CD4-positive, alpha-beta T cell treated with Interleukin-4 for 4 hours (primary cell): ENCODE measurements around the gene PRR5L.
A peak's percentile ranks its signal among the peaks of the same experiment; 100 is the strongest.

Experiments
- DNase-seq: peaks from one replicate; pipeline ENCODE4 v3.0.0-alpha.2; 2020

The PRR5L gene, protein sequence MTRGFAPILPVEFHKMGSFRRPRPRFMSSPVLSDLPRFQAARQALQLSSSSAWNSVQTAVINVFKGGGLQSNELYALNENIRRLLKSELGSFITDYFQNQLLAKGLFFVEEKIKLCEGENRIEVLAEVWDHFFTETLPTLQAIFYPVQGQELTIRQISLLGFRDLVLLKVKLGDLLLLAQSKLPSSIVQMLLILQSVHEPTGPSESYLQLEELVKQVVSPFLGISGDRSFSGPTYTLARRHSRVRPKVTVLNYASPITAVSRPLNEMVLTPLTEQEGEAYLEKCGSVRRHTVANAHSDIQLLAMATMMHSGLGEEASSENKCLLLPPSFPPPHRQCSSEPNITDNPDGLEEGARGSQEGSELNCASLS

DNA sequence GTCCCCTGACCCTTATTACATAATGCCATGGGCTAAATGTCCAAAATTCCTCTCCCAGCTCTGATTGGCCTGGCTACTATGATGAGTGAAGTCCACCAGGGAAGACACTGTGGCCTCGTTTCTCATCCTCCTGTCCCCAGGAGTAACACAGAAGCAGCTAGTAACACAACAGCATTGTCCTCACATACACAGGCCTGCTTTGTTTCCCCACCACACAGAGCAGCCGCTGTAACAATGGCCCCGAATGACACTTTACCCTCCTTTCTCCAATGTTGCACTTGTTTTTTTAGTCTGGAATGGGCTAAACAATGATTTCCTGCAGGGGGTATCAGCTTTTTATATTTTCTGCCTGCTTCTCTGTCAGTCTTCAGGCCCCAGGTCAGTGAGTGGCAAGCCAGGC, at the start of gene PRR5L:
Gene PRR5L (plus strand): TSS at position 363 of the 400 bp plus-strand sequence. CDS start 104,834 bp downstream, outside the sequence.
- no peak for DNase-seq

- no peak for DNase-seq
These were observed 48.6 kb upstream of the PRR5L start for GRCh38 chr11:36247493-36247892.

DNA sequence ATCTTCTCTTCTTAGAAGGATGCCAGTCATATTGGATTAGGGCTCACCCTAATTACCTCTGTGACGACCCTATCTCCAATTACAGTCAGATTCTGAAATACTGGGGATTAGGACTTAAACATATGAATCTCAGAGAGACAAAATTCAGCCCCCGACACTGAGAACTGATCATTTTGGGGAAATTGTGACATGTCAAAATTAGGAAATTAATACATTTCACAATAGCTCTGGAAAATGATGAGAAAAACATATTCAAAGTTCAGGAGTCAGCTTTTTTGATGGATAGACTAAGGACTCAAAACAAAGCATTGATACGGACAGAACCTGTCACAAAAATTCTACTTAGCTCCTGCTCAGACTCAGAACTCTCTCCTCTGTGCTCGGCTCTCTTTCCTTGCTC, 47.7 kb upstream of the PRR5L start:
- no peak for DNase-seq

- no peak for DNase-seq
These were observed 46.8 kb upstream of the PRR5L start for GRCh38 chr11:36249246-36249645.

DNA sequence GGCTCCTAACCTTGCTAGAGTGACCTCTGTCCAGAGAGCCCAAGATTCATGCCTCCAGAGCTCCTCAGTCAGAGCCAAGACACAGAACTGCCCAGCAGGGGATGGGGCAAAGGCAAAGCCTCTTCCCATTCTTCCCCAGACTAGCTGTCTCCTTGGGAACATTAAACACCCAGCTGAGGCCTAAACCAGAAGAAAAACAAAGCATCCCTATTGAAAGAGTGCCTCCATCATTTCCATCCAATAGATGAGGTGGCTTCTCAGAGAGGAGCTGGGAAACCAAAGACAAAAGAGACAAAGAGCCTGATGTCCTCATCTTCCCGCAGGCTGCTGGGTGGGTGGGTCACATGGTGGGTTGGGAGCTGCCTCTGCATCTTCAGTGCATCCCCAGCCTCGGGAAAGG, 44.3 kb upstream of the PRR5L start:
- DNase-seq, result no peak

DNA sequence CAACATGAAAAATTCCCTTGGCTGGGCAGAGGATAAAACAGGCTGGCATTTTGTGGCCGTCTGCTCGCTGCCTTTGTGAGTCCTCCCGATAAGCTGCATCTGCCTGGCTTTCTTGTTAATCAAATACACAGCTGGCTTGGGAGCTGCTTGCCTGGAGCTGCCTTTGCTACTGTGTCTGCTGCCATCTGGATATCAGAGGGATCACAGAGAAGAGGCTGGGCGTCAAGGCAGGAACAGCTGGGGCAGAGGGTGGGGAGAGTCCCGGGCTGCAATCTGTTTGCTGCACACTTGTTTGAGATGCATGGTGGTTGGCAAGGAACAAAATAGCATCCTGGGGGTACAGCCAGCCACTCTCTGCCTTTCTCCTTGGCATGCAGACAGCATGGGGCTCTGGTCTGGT, 42.9 kb upstream of the PRR5L start:
- no peak for DNase-seq

DNA sequence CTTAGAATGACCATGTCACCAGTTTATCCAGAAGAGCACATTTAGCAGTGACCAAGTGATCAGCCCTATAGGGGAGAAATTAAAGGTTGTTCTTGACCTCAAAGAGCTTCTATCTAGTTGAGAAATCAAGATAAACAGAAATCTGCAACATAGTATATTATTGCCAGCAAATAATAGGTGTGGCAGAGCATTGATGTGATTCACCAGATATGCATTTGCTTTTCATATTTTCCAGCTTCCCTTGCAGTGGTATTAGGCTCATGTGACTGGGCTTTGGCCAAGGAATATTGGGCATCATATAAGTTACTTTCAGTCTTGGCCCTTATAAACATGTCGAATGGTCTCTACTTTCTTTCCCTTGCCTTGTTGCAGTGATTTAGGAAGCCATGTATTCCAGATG, 41.4 kb upstream of the PRR5L start:
- DNase-seq, result no peak

- no peak for DNase-seq
These were observed 38.7 kb upstream of the PRR5L start for GRCh38 chr11:36257351-36257750.

GRCh38 chr11:36258730-36259360, 37.2 kb upstream of the PRR5L start:
- peak; percentile 3 for DNase-seq

DNA sequence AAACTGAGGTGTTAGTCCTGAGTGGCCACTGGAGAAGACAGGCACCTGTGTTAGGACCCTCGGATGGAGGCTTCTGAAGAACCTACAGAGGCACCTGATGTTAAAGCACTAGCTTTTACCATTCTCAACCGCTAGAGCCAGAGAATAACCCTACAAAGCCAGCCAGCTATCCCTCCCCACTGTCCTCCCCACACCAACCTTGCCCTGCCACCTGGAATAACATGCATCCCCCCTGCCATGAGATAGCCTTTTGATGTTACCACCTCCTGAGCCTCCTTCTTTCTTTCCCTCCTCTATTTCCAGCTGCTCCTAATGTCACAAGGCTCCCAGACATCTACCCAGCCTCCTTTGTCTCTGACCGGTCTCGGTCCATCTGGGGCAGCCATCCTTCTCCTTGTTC, 35.0 kb upstream of the PRR5L start:
- DNase-seq, result no peak

GRCh38 chr11:36264011-36264972, 31.8 kb upstream of the PRR5L start:
- no peak for DNase-seq

- DNase-seq, result no peak
These were observed 31.1 kb upstream of the PRR5L start for GRCh38 chr11:36264973-36265344.

- DNase-seq, result peak; percentile 30
These were observed 30.1 kb upstream of the PRR5L start for GRCh38 chr11:36265793-36266628.

DNA sequence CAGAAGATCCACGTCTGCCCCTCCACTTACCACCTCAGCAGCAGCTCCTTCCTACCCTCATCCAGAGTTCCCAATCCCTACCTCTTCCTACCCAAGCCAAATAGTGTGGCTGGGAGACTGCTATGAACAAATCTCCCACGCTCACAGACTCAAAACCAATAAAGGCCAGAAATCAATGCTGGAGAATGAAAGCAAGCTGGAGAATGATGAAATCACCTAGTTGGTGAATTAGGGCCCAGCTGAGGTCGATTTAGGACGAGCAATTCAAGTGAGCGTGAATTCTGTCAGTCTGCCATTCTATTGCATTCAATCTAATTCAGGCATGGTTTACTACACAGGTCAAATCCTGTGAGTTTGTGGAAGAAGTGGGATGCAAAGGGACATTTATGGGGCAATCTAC, 29.3 kb upstream of the PRR5L start:
- no peak for DNase-seq

- DNase-seq, result no peak
These were observed 27.6 kb upstream of the PRR5L start for GRCh38 chr11:36268337-36268985.

DNA sequence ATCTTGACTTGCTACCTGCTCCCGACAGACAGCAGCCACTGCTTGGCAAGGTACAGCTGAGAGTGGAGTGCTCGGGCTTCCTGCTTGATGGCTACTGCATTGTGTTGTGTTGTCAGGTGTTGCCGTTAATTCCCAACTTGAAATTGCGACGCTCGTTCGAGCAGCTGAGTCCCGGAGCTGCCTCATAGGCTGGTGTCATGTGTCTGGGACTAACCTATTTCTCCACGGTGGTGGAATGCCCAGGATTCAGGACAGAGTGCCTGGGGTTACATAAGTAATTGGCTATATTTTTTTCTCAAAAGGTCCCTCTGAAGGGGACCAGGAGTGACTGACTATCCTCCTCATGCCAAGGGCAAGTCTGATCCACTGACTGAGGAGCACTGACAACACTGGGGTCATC, 25.4 kb upstream of the PRR5L start:
- DNase-seq, result no peak

- DNase-seq, result no peak
These were observed 24.2 kb upstream of the PRR5L start for GRCh38 chr11:36271794-36272407.

DNA sequence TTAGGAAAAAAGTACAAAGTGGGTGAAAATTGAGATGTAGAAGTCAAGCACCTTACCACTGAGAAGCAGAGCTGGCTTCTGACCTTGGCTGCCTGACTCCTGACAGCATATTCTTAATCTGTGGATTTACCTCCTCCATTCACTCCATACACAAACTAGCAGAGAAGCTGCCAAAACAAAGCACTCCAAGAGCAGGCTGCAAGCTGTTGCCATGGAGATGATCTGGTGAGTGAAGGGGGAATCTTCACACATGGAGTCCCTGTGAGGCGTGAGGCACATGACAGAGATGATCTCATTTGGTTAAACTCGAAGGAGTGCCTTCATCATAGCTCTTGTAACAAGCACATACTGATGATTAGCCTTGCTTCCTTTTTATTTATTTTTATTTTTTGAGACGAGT, 23.0 kb upstream of the PRR5L start:
- DNase-seq, result no peak

DNA sequence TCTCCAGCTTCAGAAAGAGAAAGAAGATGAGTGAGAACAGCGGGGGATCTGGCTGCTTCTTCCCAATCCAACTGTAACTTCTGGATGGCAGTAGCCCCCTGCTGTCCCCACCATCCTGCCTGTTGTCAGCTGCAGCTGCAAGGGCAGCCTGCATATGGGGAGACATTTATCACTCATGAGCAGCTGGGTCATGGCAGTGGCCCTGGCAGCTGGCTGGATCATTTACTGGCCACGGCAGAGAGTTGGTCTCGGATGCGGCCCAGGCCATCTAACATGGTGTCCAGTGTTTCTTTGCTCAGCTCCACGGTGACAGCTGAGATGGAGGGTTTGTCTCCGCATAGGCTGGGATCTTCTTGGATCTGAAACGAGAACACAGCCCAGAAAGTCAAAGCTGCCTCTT, 21.7 kb upstream of the PRR5L start:
- no peak for DNase-seq

DNA sequence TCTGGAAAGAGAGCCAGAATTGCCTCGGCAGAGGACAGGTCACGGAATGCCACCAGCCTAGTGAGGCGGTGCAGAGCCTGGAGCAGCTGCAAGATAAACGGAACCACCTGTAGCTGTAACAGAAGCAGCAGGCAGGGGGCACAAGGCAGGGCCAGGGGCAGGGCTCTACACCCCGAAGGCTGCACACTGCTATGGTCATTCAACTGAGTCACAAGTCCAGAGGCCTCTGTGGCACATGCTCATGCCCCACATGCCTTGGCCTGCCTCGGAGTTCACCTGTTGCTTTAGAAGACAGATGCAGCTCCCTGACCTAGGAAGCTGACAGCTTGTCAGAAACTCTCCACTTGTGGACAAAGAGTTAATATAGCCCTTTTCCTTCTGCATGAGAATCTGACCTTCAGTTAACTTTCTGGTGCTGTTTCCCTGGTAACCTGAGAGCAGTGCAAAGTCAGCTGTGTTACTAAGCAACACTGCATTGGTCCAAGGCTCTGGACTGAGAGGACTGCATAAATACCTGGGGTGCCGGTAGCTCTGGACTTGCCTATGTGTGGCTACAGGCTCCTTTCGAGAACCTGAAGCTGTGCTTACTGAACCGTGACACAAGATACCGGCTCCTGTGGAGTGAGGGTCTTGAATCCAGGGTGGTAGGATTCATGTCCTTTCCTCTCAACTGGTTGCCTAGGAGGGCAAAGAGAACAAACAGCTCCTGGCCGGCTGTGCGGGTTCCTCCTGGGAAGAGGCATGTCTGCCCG, 17.4 kb upstream of the PRR5L start:
- no peak for DNase-seq

DNA sequence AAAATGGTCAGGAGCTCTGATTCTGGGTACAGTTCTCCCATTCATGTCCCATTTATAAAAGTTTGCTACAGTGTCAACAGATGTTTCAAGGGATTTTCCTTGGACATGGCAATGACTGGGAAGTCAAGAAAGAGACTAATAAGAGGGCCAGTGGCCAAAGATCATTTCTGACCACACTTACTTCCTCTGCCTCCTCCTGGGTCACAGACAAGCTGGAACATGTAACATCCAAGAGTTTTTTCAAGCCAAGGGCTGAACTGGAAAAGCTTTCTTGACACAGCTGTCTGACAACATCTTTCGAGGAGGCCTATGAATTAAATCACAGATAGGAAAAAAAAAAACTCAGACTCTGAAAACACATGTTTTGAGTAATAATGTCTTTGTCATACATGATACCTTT, 15.6 kb upstream of the PRR5L start:
- DNase-seq, result no peak
